Progenitor cell of endocrine pancreas (in vitro differentiated cells): ENCODE measurements around the gene MICA. TPM values are rescaled to one million over a fixed set of nuclear protein-coding genes. Genes with fewer than 3 reads are reported as not detected.
"Not testable (repeated sequence)": the region's sequence is repeated elsewhere in the genome, so short reads cannot be mapped to it uniquely, and the experiment has no call there.

Experiments
- DNase-seq: peaks from one replicate; pipeline ENCODE4 v3.0.0; 2021; ENCODE audit warnings: low spot score; ENCODE audit not compliant: unreplicated experiment
- H3K27ac Mint-ChIP-seq: 2 replicates; pipeline ENCODE4 v1.8.0; 2021; ENCODE audit warnings: mild to moderate bottlenecking, moderate library complexity, mixed read lengths
- H3K27me3 Mint-ChIP-seq: 2 replicates; pipeline ENCODE4 v1.8.0; 2021; ENCODE audit warnings: mixed read lengths
- H3K36me3 Mint-ChIP-seq: 2 replicates; pipeline ENCODE4 v1.8.0; 2022; ENCODE audit warnings: mixed read lengths; ENCODE audit not compliant: insufficient read depth
- H3K4me1 Mint-ChIP-seq: 2 replicates; pipeline ENCODE4 v1.8.0; 2021; ENCODE audit warnings: low read depth, mixed read lengths
- H3K4me3 Mint-ChIP-seq: 2 replicates; pipeline ENCODE4 v1.8.0; 2021; ENCODE audit warnings: low read depth, mild to moderate bottlenecking, moderate library complexity, mixed read lengths
- H3K9me3 Mint-ChIP-seq: 2 replicates; pipeline ENCODE4 v1.8.0; 2021; ENCODE audit warnings: low read depth, mixed read lengths
- CTCF ChIP-seq: fragments of 200-600 bp; sonication (generic); IDR thresholded peaks from one replicate; pipeline ENCODE4 v1.5.0; 2021; ENCODE audit warnings: antibody characterized with exemption, mild to moderate bottlenecking; ENCODE audit not compliant: unreplicated experiment
- total RNA-seq: library from RNA; stranded (reverse); gene quantifications from 2 replicates; pipeline ENCODE4 v1.2.1, GENCODE V29; 2021

The MICA gene
- total RNA-seq, 1 donor from 2014 or later = 8.9 TPM

- TF ChIP-seq CTCF = no peak
- Mint-ChIP-seq H3K27me3 (peaks cover 10% of the 10 kb centered on the region), H3K36me3 (no peaks in the 10 kb centered on the region), H3K4me1 (no peaks in the 10 kb centered on the region), H3K9me3 (no peaks in the 10 kb centered on the region), H3K27ac (no peak overlapping the region), H3K4me3 (no peak overlapping the region)
- DNase-seq = no peak
These were observed 23.3 kb downstream of the MICA start for GRCh38 chr6:31426395-31427354.

- Mint-ChIP-seq H3K27ac (no peak overlapping the region), H3K4me1 (no peaks in the 10 kb centered on the region), H3K27me3 (peaks cover 9% of the 10 kb centered on the region), H3K9me3 (no peaks in the 10 kb centered on the region), H3K4me3 (no peak overlapping the region), H3K36me3 (no peaks in the 10 kb centered on the region)
- no peak for DNase-seq
- no peak for TF ChIP-seq CTCF
These were observed 27.1 kb downstream of the MICA start for GRCh38 chr6:31430449-31430848.

GRCh38 chr6:31435051-31435450, 31.7 kb downstream of the MICA start:
- H3K27me3 Mint-ChIP-seq = peaks cover 29% of the 10 kb centered on the region

GRCh38 chr6:31438222-31438621, 34.8 kb downstream of the MICA start:
- peaks cover 7% of the 10 kb centered on the region for H3K9me3 Mint-ChIP-seq
- no peak for DNase-seq
- no peak overlapping the region for H3K27ac Mint-ChIP-seq
- no peaks in the 10 kb centered on the region for H3K4me1 Mint-ChIP-seq
- peaks cover 51% of the 10 kb centered on the region for H3K27me3 Mint-ChIP-seq
- H3K4me3 Mint-ChIP-seq = no peak overlapping the region
- H3K36me3 Mint-ChIP-seq = peaks cover 2% of the 10 kb centered on the region
- no peak for TF ChIP-seq CTCF

More at GRCh38 chr6:31435051-31435450, 31.7 kb downstream of the MICA start:
- H3K4me3 Mint-ChIP-seq, H3K36me3 Mint-ChIP-seq, DNase-seq, H3K9me3 Mint-ChIP-seq, H3K4me1 Mint-ChIP-seq, H3K27ac Mint-ChIP-seq: not testable (repeated sequence)

GRCh38 chr6:31438677-31439076, 35.3 kb downstream of the MICA start:
- no peak overlapping the region for H3K4me3 Mint-ChIP-seq
- H3K9me3 Mint-ChIP-seq = peaks cover 7% of the 10 kb centered on the region
- peaks cover 2% of the 10 kb centered on the region for H3K36me3 Mint-ChIP-seq
- H3K4me1 Mint-ChIP-seq = no peaks in the 10 kb centered on the region
- TF ChIP-seq CTCF = no peak
- DNase-seq = no peak
- peaks cover 47% of the 10 kb centered on the region for H3K27me3 Mint-ChIP-seq
- H3K27ac Mint-ChIP-seq = no peak overlapping the region
